Nasal cavity respiratory epithelium epithelial cell of viscerocranial mucosa (primary cell): ENCODE data around the gene LRRC4C. TPM values are rescaled to one million over a fixed set of nuclear protein-coding genes. Genes with fewer than 3 reads are reported as not detected.

Source experiments
- total RNA-seq: library from RNA; depleted of rRNA; stranded (reverse); fragments of >200 nt; gene quantifications from 2 replicates; pipeline ENCODE4 v1.2.3, GENCODE V29; 2014

The LRRC4C gene
- not detected in 2 replicates for total RNA-seq

DNA sequence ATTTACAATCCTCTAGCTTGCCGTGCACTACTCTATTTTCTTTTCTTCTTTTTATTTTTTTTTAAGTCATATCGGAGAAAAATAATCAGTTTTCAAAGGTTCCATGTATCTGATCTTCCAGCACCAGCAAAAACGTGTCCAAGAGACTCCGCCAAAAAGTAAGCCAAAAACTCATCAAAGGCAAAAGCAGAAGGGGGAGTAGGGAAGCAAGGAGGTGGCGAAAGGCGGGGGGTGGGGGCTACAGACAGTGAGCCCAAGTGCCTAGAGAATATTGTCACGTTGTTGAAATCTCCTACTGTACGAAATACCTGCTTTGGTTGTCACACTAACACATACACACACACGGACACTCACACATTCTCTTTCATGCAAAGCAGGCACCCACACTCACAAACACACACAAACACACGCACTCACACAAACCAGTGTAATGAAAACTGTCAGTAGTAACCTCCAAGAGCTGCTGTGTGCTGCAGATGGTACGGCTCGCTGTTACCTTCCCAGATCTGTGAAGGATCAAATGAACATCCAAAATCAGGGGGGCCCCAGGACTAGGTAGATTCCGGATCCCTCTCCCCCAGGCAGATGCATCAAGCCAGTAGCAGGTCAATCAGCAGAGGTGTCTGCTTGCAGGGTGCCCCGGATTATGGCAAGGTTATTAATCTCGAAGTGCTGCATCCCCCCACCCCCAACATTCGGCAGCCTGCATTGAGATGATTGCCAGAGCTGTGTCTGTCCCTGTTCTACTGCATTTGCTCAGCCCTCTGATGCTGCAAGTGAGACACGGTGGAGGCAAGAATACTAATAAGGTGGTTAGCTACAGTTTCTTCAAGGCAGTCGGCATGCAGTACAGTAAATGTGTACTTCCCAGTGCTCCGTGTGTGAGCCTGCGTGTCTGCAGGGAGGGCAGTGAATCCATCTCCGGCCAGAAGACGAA lies at the start of gene LRRC4C:
LRRC4C (minus strand) TSS at position 188 of the 937 bp plus-strand sequence.

